K562 (cell line): ENCODE measurements around the gene EXOC4.

Experiments
- CTCF ChIP-seq, 3 experiments: IDR thresholded peaks in 2 of 3; conservative IDR thresholded peaks in 1 of 3; 2 replicates each; pipeline ENCODE4 v1.5.1; 2011 to 2012; ENCODE audit warnings: low read length in 3 of 3, mild to moderate bottlenecking in 3 of 3, control low read depth in 2 of 3, improper control_type of control experiment in 1 of 3, inconsistent platforms in 1 of 3, low read depth in 1 of 3, mixed read lengths in 1 of 3, moderate library complexity in 1 of 3; ENCODE audit not compliant: insufficient read depth in 2 of 3
- ETS1 ChIP-seq: conservative IDR thresholded peaks from 2 replicates; pipeline ENCODE4 v1.6.1; 2011; ENCODE audit warnings: low read depth, mild to moderate bottlenecking, low read length; ENCODE audit not compliant: control insufficient read depth
- HDAC2 ChIP-seq: fragments of 450-650 bp; IDR thresholded peaks from 2 replicates; pipeline ENCODE4 v1.6.1; 2016; ENCODE audit warnings: mild to moderate bottlenecking
- MECOM ChIP-seq: fragments of 250-450 bp; sonication (Bioruptor Pico); IDR thresholded peaks from 2 replicates; pipeline ENCODE4 v1.8.0; 2022; ENCODE audit warnings: inconsistent platforms
- NR1H2 ChIP-seq: sonication (generic); formaldehyde crosslinking; IDR thresholded peaks from 2 replicates; pipeline ENCODE4 v1.4.0; 2020; ENCODE audit warnings: mild to moderate bottlenecking, missing genetic modification reagents
- POLR2AphosphoS5 ChIP-seq: IDR thresholded peaks from 2 replicates; pipeline ENCODE4 v1.6.1; 2011; ENCODE audit warnings: mild to moderate bottlenecking, low read depth, low read length, moderate library complexity; ENCODE audit not compliant: control insufficient read depth, insufficient read depth
- REST ChIP-seq, 2 experiments: fragments of 450-650 bp; formaldehyde crosslinking in 1 of 2; IDR thresholded peaks; 2 replicates each; pipeline versions ENCODE4 v1.4.0 to v1.6.1; 2014 to 2020; ENCODE audit warnings: mild to moderate bottlenecking in 2 of 2, borderline replicate concordance in 1 of 2, low read depth in 1 of 2
- SMAD4 ChIP-seq: fragments of 250-450 bp; sonication (Bioruptor Pico); conservative IDR thresholded peaks from 2 replicates; pipeline ENCODE4 v1.8.0; 2021; ENCODE audit warnings: inconsistent platforms, mild to moderate bottlenecking, moderate library complexity
- THRA ChIP-seq: fragments of 450-650 bp; IDR thresholded peaks from 2 replicates; pipeline ENCODE4 v1.6.1; 2017; ENCODE audit warnings: mild to moderate bottlenecking, moderate library complexity
- ZNF280B ChIP-seq: fragments of 250-450 bp; sonication (Bioruptor Pico); IDR thresholded peaks from 2 replicates; pipeline ENCODE4 v1.5.1; 2021; ENCODE audit warnings: mild to moderate bottlenecking
- ZNF57 ChIP-seq: fragments of 450-650 bp; formaldehyde crosslinking; IDR thresholded peaks from 2 replicates; pipeline ENCODE4 v1.4.0; 2020; ENCODE audit warnings: mild to moderate bottlenecking, moderate library complexity
- ZNF764 ChIP-seq: fragments of 250-450 bp; sonication (Bioruptor Pico); IDR thresholded peaks from 2 replicates; pipeline ENCODE4 v1.4.0; 2020; ENCODE audit warnings: low read depth, mild to moderate bottlenecking, moderate library complexity

GRCh38 chr7:133702078-133702477 lies 449.2 kb downstream of the EXOC4 start:
- TF ChIP-seq MECOM (CRISPR knock-in tag): no peak
- TF ChIP-seq NR1H2 (CRISPR knock-in tag): no peak
- TF ChIP-seq HDAC2: no peak
- no peak for TF ChIP-seq ETS1
- TF ChIP-seq SMAD4 (CRISPR knock-in tag): no peak
- TF ChIP-seq POLR2AphosphoS5: no peak
- no peak for TF ChIP-seq ZNF57 (CRISPR knock-in tag)
- no peak for TF ChIP-seq ZNF764 (CRISPR knock-in tag)
- TF ChIP-seq THRA: no peak
- TF ChIP-seq ZNF280B: no peak
- TF ChIP-seq REST (IDR thresholded peaks at IDR 0.05; ENCODE audit: borderline replicate concordance): no peak
- TF ChIP-seq REST (CRISPR knock-in tag; IDR thresholded peaks at IDR 0.05; ENCODE audit: low read depth): no peak
- no peak for TF ChIP-seq CTCF (IDR thresholded peaks at IDR 0.05 in 2 of 3, conservative IDR thresholded peaks at IDR 0.05 in 1 of 3; ENCODE audit: insufficient read depth in 2 of 3, low read depth in 1 of 3, low read length in 3 of 3)
